MCF 10A (cell line): ENCODE results near the gene TRDMT1. TPM values are rescaled to one million over a fixed set of nuclear protein-coding genes. Genes with fewer than 3 reads are reported as not detected.

Source experiments
- BruUV-seq: library from RNA; stranded (reverse); fragments of 400-500 nt; replicated peaks from 2 replicates; lab custom pipeline; 2021; lab: Mats Ljungman, UMichigan
- CTCF ChIA-PET: fragments of 300-600 bp; sonication (Branson Sonifier 250); formaldehyde crosslinking; extraction: SDS; loops from one replicate; lab custom pipeline; 2021; ENCODE audit warnings: antibody characterized with exemption, inconsistent platforms; lab: Yijun Ruan, JAX
- POLR2A ChIA-PET: fragments of 300-600, 350-650 bp; sonication (Branson Sonifier 250); formaldehyde crosslinking; extraction: SDS; loops from one replicate; lab custom pipeline; 2020; ENCODE audit warnings: antibody characterized with exemption, inconsistent platforms; lab: Yijun Ruan, JAX
- DNase-seq: peaks from one replicate; pipeline ENCODE4 v3.0.0-alpha.2; 2018; ENCODE audit not compliant: unreplicated experiment
- H3K27ac Mint-ChIP-seq: one replicate; pipeline ENCODE4 v1.8.0; 2022; ENCODE audit warnings: mild to moderate bottlenecking, low read depth, mixed read lengths; ENCODE audit not compliant: unreplicated experiment
- H3K27me3 Mint-ChIP-seq: one replicate; pipeline ENCODE4 v1.8.0; 2022; ENCODE audit warnings: mixed read lengths; ENCODE audit not compliant: insufficient read depth, unreplicated experiment
- H3K36me3 Mint-ChIP-seq: one replicate; pipeline ENCODE4 v1.8.0; 2022; ENCODE audit warnings: mild to moderate bottlenecking, moderate library complexity, mixed read lengths; ENCODE audit not compliant: insufficient read depth, unreplicated experiment
- H3K4me1 Mint-ChIP-seq: one replicate; pipeline ENCODE4 v1.8.0; 2022; ENCODE audit warnings: mixed read lengths; ENCODE audit not compliant: insufficient read depth, unreplicated experiment
- H3K4me3 Mint-ChIP-seq: one replicate; pipeline ENCODE4 v1.8.0; 2022; ENCODE audit warnings: mild to moderate bottlenecking, moderate library complexity, mixed read lengths; ENCODE audit not compliant: unreplicated experiment
- H3K9me3 Mint-ChIP-seq: one replicate; pipeline ENCODE4 v1.8.0; 2022; ENCODE audit warnings: mixed read lengths; ENCODE audit not compliant: unreplicated experiment
- CTCF ChIP-seq: fragments of 200-600 bp; IDR thresholded peaks from one replicate; pipeline ENCODE4 v1.8.0; 2022; ENCODE audit warnings: antibody characterized with exemption, mild to moderate bottlenecking; ENCODE audit not compliant: unreplicated experiment
- intact Hi-C: fragments of 100-400 bp; cut with micrococcal nuclease; formaldehyde crosslinking; loops from 2 replicates; pipeline ENCODE4 v1.14.1; 2022
- total RNA-seq: library from RNA; stranded (reverse); gene quantifications from 2 replicates; pipeline ENCODE4 v1.2.3, GENCODE V29; 2022

Gene TRDMT1
- total RNA-seq, 1 experiment from 2014 or later: 8.7 TPM

DNA sequence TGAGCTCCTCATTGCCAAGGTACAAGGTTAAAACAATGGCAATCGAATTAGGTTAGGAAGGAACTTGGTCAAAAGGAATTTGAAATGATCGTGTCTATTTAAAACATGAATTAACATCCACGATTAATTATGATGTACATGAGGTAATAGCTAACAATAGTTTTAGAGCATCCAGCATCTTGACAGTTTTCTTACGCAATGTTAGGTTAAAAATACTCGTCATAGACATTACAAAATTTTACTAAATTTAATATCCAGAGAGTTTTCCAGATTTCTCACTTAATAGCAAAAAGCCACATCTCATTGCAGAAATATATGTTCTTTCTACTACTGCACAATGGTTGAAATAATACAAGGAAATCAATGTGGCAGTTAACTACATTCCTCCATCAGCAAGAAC is 94.5 kb downstream of the TRDMT1 start:
- Mint-ChIP-seq H3K4me1 (peaks cover 5% of the 10 kb centered on the region), H3K36me3 (no peaks in the 10 kb centered on the region), H3K27ac (no peak overlapping the region), H3K27me3 (no peaks in the 10 kb centered on the region), H3K4me3 (no peak overlapping the region), H3K9me3 (no peaks in the 10 kb centered on the region)
- ChIA-PET POLR2A (interaction anchor here (0.6 kb wide), 1 partner anchor 186 kb away, joined by 3 read pairs; no protein-coding TSS in a partner anchor), CTCF (interaction anchor here (0.6 kb wide), 1 partner anchor 15 kb away, joined by 3 read pairs; no protein-coding TSS in a partner anchor)
- intact Hi-C loops: no loop called here
- no peak for TF ChIP-seq CTCF
- BruUV-seq: no TSS peak
- no peak for DNase-seq

- no peaks in the 10 kb centered on the region for H3K9me3 Mint-ChIP-seq
- POLR2A ChIA-PET: interaction anchor here (0.6 kb wide), 1 partner anchor 301 kb away, joined by 3 read pairs; no protein-coding TSS in a partner anchor
- no TSS peak for BruUV-seq
- no peaks in the 10 kb centered on the region for H3K36me3 Mint-ChIP-seq
- H3K27ac Mint-ChIP-seq: no peak overlapping the region
- no peaks in the 10 kb centered on the region for H3K27me3 Mint-ChIP-seq
- no peak for DNase-seq
- H3K4me3 Mint-ChIP-seq: no peak overlapping the region
- peaks cover 6% of the 10 kb centered on the region for H3K4me1 Mint-ChIP-seq
- CTCF ChIA-PET: interaction anchor here (0.6 kb wide), 1 partner anchor 178 kb away, joined by 4 read pairs; no protein-coding TSS in a partner anchor
- intact Hi-C loops: no loop called here
- TF ChIP-seq CTCF: no peak
Observed at GRCh38 chr10:17101910-17102266, 99.6 kb downstream of the TRDMT1 start.

DNA sequence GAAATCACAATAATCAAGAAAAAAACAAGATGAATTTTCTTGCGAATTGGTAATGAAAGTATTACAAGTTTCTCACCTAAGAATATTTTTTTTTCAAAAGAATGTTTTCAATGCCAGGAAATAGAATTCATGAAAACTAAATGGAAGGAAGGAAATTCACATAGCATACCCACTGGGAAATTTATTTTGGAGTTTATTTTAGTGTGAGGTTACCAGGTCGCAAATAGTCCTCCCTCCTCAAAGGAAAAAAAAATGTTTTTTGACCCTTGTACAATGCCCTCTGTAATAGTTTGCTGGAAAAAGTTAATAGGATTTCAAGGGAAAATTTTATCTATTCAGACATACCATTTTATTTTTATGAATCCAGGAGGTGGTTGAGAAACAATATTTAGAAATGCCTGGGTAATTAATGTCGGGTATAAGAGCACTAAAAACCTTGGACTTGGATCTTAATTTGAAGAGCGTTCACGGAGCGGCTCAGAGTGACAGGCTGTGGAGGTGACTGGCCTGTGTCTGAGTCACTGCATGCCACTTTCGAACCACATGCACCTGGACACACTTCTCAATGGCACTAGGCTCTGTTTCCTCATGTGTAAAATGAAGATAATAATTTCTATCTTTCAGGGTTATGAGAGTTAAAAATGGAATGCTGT is 100.1 kb downstream of the TRDMT1 start:
- H3K9me3 Mint-ChIP-seq: no peaks in the 10 kb centered on the region
- DNase-seq: no peak
- BruUV-seq: no TSS peak
- intact Hi-C loops: no loop called here
- H3K27ac Mint-ChIP-seq: no peak overlapping the region
- ChIA-PET POLR2A (no interaction called here), CTCF (no interaction called here)
- peaks cover 6% of the 10 kb centered on the region for H3K4me1 Mint-ChIP-seq
- H3K36me3 Mint-ChIP-seq: no peaks in the 10 kb centered on the region
- no peaks in the 10 kb centered on the region for H3K27me3 Mint-ChIP-seq
- TF ChIP-seq CTCF: no peak
- no peak overlapping the region for H3K4me3 Mint-ChIP-seq

DNA sequence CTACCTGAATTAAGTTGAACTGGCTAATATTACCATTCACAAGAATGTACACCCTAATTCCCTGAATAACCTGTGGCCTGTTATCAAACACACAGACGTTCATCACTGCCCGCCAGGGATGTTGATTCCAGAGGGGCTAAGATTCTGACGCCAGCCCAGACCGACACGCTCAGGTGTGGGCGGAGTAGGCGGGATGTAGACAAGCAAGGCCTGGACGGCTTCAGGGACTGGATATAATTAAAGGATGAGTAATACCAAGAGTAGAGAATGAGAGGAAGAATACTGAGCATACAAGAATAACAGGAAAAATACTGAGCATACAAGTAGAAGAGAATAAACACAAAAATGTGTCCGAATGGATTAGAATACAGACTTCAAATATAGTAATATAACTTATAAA is 100.9 kb downstream of the TRDMT1 start:
- H3K27ac Mint-ChIP-seq: no peak overlapping the region
- H3K4me1 Mint-ChIP-seq: peaks cover 6% of the 10 kb centered on the region
- intact Hi-C loops: no loop called here
- H3K9me3 Mint-ChIP-seq: peaks cover 3% of the 10 kb centered on the region
- DNase-seq: no peak
- H3K4me3 Mint-ChIP-seq: no peak overlapping the region
- H3K36me3 Mint-ChIP-seq: no peaks in the 10 kb centered on the region
- no TSS peak for BruUV-seq
- ChIA-PET CTCF (no interaction called here), POLR2A (no interaction called here)
- no peaks in the 10 kb centered on the region for H3K27me3 Mint-ChIP-seq
- TF ChIP-seq CTCF: no peak
